Measurements from ENCODE around the gene LRRTM2.

The LRRTM2 gene

DNA sequence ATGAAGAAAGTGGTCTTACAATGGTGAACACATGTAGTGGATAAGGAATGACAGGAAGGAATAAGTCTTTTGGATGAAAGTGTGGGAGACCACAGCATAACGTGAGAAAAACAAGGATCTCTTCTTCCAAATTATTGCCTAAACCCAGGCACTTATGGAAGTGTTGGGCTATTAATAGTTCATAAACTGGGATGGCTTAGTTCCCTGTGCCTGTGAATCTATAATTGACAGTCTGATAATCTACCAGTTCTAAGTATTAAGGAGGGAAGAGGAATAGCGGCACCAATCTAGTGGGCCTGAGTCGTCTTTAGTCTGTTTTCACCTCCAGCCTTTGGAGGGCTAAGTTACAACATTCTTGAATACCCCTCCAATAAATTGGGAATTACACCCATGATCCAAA, 39.2 kb upstream of the LRRTM2 start:
- Histone ChIP-seq H3K4me3 (ENCODE audit: severe bottlenecking) (no peak overlapping the region), H3K9me3 (ENCODE audit: severe bottlenecking) (no peaks in the 10 kb centered on the region), H3K4me1 (ENCODE audit: insufficient read depth, poor library complexity, severe bottlenecking) (no peaks in the 10 kb centered on the region), H3K36me3 (ENCODE audit: low read depth) (peaks cover 73% of the 10 kb centered on the region), H3K27ac (ENCODE audit: poor library complexity, severe bottlenecking) (no peak overlapping the region), H3K27me3 (ENCODE audit: insufficient read depth, poor library complexity, severe bottlenecking) (no peaks in the 10 kb centered on the region)
- ATAC-seq (ENCODE audit: low read depth) (no peak), DNase-seq (ENCODE audit: low spot score) (no peak)
- TF ChIP-seq, protein P1, sequence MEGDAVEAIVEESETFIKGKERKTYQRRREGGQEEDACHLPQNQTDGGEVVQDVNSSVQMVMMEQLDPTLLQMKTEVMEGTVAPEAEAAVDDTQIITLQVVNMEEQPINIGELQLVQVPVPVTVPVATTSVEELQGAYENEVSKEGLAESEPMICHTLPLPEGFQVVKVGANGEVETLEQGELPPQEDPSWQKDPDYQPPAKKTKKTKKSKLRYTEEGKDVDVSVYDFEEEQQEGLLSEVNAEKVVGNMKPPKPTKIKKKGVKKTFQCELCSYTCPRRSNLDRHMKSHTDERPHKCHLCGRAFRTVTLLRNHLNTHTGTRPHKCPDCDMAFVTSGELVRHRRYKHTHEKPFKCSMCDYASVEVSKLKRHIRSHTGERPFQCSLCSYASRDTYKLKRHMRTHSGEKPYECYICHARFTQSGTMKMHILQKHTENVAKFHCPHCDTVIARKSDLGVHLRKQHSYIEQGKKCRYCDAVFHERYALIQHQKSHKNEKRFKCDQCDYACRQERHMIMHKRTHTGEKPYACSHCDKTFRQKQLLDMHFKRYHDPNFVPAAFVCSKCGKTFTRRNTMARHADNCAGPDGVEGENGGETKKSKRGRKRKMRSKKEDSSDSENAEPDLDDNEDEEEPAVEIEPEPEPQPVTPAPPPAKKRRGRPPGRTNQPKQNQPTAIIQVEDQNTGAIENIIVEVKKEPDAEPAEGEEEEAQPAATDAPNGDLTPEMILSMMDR (IDR thresholded peaks at IDR 0.05; ENCODE audit: poor library complexity, severe bottlenecking): no peak

DNA sequence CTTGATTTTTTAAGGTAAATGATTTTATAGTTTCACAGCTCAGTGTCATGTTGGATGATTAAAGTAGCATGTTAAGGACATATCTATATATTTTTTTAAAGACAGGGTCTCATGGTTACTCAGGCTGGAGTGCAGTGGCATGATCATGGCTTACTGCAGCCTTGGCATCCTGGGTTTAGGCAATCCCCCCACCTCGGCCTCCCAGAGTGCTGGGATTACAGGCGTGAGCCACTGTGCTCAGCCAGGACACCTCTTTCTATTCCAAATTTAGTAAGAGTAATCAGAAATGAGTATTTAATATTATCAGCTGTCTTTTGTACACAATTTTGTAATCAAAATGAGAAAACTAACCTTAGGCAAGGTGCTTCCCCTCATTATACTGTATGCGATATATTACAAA, 38.6 kb upstream of the LRRTM2 start:
- Histone ChIP-seq H3K4me3 (ENCODE audit: severe bottlenecking) (no peak overlapping the region), H3K36me3 (ENCODE audit: low read depth) (peaks cover 71% of the 10 kb centered on the region), H3K4me1 (ENCODE audit: insufficient read depth, poor library complexity, severe bottlenecking) (no peaks in the 10 kb centered on the region), H3K27ac (ENCODE audit: poor library complexity, severe bottlenecking) (no peak overlapping the region), H3K27me3 (ENCODE audit: insufficient read depth, poor library complexity, severe bottlenecking) (no peaks in the 10 kb centered on the region), H3K9me3 (ENCODE audit: severe bottlenecking) (no peaks in the 10 kb centered on the region)
- ATAC-seq (ENCODE audit: low read depth) (no peak), DNase-seq (ENCODE audit: low spot score) (no peak)
- TF ChIP-seq, protein P1 (IDR thresholded peaks at IDR 0.05; ENCODE audit: poor library complexity, severe bottlenecking): no peak

DNA sequence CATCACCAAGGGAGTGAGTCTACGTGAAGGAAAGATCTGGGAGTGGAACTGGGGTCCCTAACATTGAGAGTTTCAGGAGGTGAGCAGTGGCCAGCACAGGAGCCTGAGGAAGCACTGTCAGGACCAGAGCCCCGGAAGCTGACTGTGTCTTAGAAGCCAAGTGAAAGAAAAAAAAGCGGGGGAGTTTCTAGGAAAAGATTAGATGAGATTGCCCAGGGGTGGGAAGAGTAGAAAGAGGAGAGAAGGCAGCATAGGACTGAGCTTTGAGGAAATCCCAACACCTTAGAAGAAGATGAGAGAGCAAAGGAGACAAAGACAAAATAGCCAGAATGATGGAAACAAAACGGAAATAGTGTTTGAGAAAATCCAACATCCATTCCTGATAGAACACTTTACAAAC, 37.0 kb upstream of the LRRTM2 start:
- DNase-seq (ENCODE audit: low spot score): no peak
- no peaks in the 10 kb centered on the region for H3K9me3 ChIP-seq (ENCODE audit: severe bottlenecking)
- ATAC-seq (ENCODE audit: low read depth): no peak
- TF ChIP-seq, protein P1 (IDR thresholded peaks at IDR 0.05; ENCODE audit: poor library complexity, severe bottlenecking): no peak
- no peaks in the 10 kb centered on the region for H3K4me1 ChIP-seq (ENCODE audit: insufficient read depth, poor library complexity, severe bottlenecking)
- H3K36me3 ChIP-seq (ENCODE audit: low read depth): peaks cover 70% of the 10 kb centered on the region
- no peaks in the 10 kb centered on the region for H3K27me3 ChIP-seq (ENCODE audit: insufficient read depth, poor library complexity, severe bottlenecking)
- no peak overlapping the region for H3K27ac ChIP-seq (ENCODE audit: poor library complexity, severe bottlenecking)
- H3K4me3 ChIP-seq (ENCODE audit: severe bottlenecking): no peak overlapping the region

DNA sequence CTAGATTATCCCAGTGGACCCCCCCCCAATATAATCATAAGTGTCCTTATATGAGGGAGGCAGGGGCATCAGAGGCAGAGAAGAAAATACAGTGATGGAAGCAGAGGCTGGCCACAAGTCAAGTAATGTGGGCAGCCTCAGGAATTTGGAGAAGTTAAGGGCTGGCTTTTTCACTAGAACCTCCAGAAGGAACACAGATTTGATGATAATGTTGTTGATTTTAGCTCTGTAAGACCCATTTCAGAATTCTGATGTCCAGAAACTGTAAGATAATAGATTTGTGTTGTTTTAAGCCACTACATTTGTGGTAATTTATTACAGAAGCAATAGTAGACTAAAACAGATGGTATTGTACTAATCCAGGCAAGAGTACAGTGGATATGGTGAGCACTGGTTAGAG, 36.3 kb upstream of the LRRTM2 start:
- no peak overlapping the region for H3K27ac ChIP-seq (ENCODE audit: poor library complexity, severe bottlenecking)
- ATAC-seq (ENCODE audit: low read depth): no peak
- no peak overlapping the region for H3K4me3 ChIP-seq (ENCODE audit: severe bottlenecking)
- H3K4me1 ChIP-seq (ENCODE audit: insufficient read depth, poor library complexity, severe bottlenecking): no peaks in the 10 kb centered on the region
- no peak for DNase-seq (ENCODE audit: low spot score)
- TF ChIP-seq, protein P1 (IDR thresholded peaks at IDR 0.05; ENCODE audit: poor library complexity, severe bottlenecking): no peak
- peaks cover 71% of the 10 kb centered on the region for H3K36me3 ChIP-seq (ENCODE audit: low read depth)
- H3K9me3 ChIP-seq (ENCODE audit: severe bottlenecking): no peaks in the 10 kb centered on the region
- H3K27me3 ChIP-seq (ENCODE audit: insufficient read depth, poor library complexity, severe bottlenecking): no peaks in the 10 kb centered on the region

DNA sequence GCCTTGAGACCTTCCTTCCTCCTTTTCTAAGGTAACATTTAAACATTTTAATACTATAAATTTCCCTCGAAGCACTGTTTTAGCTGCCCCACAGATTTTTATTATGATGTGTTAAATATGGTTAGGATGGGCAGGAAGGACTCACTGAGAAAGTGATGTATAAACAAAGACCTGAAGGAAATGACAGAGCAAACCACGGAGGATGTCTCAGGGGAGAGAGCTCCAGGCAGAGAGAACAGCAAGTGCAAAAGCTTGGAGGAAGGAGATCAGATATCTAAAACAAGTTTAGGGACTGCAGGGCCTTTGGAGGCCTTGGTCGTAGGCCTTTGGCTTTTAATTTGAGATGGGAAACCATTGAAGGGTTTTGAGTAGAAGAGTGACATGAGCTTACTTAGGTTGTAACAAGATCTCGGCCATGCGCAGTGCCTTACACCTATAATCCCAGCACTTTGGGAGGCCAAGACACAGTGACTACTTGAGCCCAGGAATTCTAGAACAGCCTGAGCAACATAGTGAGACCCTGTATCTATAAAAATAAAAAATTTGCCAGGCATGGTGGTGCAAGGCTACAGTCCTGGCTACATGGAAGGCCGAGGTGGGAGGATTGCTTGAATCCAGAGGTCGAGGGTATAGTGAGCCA, 35.5 kb upstream of the LRRTM2 start:
- no peak for DNase-seq (ENCODE audit: low spot score)

More for the DNA sequence above, 35.5 kb upstream of the LRRTM2 start:
- TF ChIP-seq, protein P1 (IDR thresholded peaks at IDR 0.05; ENCODE audit: poor library complexity, severe bottlenecking): no peak
- Histone ChIP-seq H3K4me1 (ENCODE audit: insufficient read depth, poor library complexity, severe bottlenecking) (peaks cover 2% of the 10 kb centered on the region), H3K27me3 (ENCODE audit: insufficient read depth, poor library complexity, severe bottlenecking) (no peaks in the 10 kb centered on the region), H3K4me3 (ENCODE audit: severe bottlenecking) (no peak overlapping the region), H3K36me3 (ENCODE audit: low read depth) (peaks cover 77% of the 10 kb centered on the region), H3K9me3 (ENCODE audit: severe bottlenecking) (no peaks in the 10 kb centered on the region), H3K27ac (ENCODE audit: poor library complexity, severe bottlenecking) (no peak overlapping the region)
- ATAC-seq (ENCODE audit: low read depth): no peak

Measured in RWPE2 (cell line).